GM21360 (cell line): ENCODE data around the gene SLC26A6.

Experiments
- ATAC-seq: cut with Tn5 transposase; IDR thresholded peaks from one replicate; pipeline ENCODE4 v1.9.1; 2021; ENCODE audit warnings: mild to moderate bottlenecking, moderate library complexity; ENCODE audit not compliant: unreplicated experiment

SLC26A6 gene

GRCh38 chr3:48633256-48633655 is 2.0 kb downstream of the SLC26A6 start:
- ATAC-seq, result no peak

- no peak for ATAC-seq
These were observed 3.5 kb downstream of the SLC26A6 start for GRCh38 chr3:48631516-48632448.

- no peak for ATAC-seq
These were observed 4.4 kb downstream of the SLC26A6 start for GRCh38 chr3:48630833-48631232.

- no peak for ATAC-seq
These were observed 4.9 kb downstream of the SLC26A6 start for GRCh38 chr3:48630407-48630806.

GRCh38 chr3:48629894-48630293 is 5.4 kb downstream of the SLC26A6 start:
- no peak for ATAC-seq

GRCh38 chr3:48628277-48629017 is 6.8 kb downstream of the SLC26A6 start:
- ATAC-seq, result no peak

GRCh38 chr3:48625600-48625999 is 9.7 kb downstream of the SLC26A6 start:
- no peak for ATAC-seq

- no peak for ATAC-seq
These were observed 10.5 kb downstream of the SLC26A6 start for GRCh38 chr3:48624767-48625166.

- ATAC-seq, result no peak
These were observed 11.3 kb downstream of the SLC26A6 start for GRCh38 chr3:48623851-48624547.

GRCh38 chr3:48621461-48621869 is 13.8 kb downstream of the SLC26A6 start, which contains the start of gene TMEM89:
TSS of gene TMEM89 (minus strand) at chr3:48621769. CDS start at chr3:48621756, 13 bp downstream.
- no peak for ATAC-seq

GRCh38 chr3:48619541-48620524 is 15.4 kb downstream of the SLC26A6 start:
- no peak for ATAC-seq

GRCh38 chr3:48617559-48617958 is 17.7 kb downstream of the SLC26A6 start:
- no peak for ATAC-seq

GRCh38 chr3:48614044-48614443 is 21.2 kb downstream of the SLC26A6 start:
- ATAC-seq, result no peak

- no peak for ATAC-seq
These were observed 23.0 kb downstream of the SLC26A6 start for GRCh38 chr3:48612309-48612708.

- peak; percentile 93 for ATAC-seq
These were observed 25.9 kb downstream of the SLC26A6 start, which contains the start of gene UQCRC1 for GRCh38 chr3:48609088-48610005. TSS of gene UQCRC1 (minus strand) at chr3:48609646. CDS start at chr3:48609620, 26 bp downstream.

- ATAC-seq, result no peak
These were observed 27.7 kb downstream of the SLC26A6 start for GRCh38 chr3:48607519-48607918.

GRCh38 chr3:48601622-48601994 is 33.7 kb downstream of the SLC26A6 start:
- no peak for ATAC-seq

- no peak for ATAC-seq
These were observed 34.3 kb downstream of the SLC26A6 start for GRCh38 chr3:48600711-48601621.
